ENCODE data around the gene SEMA4F.
"Not testable (repeated sequence)": the region's sequence is repeated elsewhere in the genome, so short reads cannot be mapped to it uniquely, and the experiment has no call there.

The SEMA4F gene, protein sequence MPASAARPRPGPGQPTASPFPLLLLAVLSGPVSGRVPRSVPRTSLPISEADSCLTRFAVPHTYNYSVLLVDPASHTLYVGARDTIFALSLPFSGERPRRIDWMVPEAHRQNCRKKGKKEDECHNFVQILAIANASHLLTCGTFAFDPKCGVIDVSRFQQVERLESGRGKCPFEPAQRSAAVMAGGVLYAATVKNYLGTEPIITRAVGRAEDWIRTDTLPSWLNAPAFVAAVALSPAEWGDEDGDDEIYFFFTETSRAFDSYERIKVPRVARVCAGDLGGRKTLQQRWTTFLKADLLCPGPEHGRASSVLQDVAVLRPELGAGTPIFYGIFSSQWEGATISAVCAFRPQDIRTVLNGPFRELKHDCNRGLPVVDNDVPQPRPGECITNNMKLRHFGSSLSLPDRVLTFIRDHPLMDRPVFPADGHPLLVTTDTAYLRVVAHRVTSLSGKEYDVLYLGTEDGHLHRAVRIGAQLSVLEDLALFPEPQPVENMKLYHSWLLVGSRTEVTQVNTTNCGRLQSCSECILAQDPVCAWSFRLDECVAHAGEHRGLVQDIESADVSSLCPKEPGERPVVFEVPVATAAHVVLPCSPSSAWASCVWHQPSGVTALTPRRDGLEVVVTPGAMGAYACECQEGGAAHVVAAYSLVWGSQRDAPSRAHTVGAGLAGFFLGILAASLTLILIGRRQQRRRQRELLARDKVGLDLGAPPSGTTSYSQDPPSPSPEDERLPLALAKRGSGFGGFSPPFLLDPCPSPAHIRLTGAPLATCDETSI

GRCh38 chr2:74653985-74654882, at the start of gene SEMA4F:
Gene SEMA4F, plus strand, starts transcription at chr2:74654247. Its CDS starts 130 bp downstream, at chr2:74654377.
- DNase-seq (ENCODE audit: low read depth in 3 of 3): peak; percentile 91 to 93 (median 92)

- no peak for DNase-seq (ENCODE audit: low read depth in 3 of 3)
These were observed 47.1 kb upstream of the SEMA4F start for GRCh38 chr2:74606927-74607326.

DNA sequence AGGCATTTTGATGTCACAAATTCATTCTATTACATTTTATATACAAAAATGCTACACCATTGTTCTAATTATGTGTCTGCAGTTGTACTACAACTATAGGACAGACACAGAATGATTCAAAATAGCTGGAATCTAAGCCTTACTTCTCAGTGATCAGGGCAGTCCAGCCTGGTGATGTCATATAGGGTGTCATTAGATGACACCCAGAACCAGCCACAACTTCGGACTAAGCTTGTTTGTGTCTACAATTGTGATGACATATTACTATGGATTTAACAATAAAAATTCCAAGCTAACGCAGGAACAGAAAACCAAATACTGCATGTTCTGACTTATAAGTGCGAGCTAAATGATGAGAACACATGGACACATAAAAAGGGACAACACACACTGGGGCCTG, 36.9 kb upstream of the SEMA4F start:
- DNase-seq (ENCODE audit: low read depth in 3 of 3): no peak

- DNase-seq (ENCODE audit: low read depth in 3 of 3): no peak
These were observed 35.5 kb upstream of the SEMA4F start for GRCh38 chr2:74618410-74619083.

DNA sequence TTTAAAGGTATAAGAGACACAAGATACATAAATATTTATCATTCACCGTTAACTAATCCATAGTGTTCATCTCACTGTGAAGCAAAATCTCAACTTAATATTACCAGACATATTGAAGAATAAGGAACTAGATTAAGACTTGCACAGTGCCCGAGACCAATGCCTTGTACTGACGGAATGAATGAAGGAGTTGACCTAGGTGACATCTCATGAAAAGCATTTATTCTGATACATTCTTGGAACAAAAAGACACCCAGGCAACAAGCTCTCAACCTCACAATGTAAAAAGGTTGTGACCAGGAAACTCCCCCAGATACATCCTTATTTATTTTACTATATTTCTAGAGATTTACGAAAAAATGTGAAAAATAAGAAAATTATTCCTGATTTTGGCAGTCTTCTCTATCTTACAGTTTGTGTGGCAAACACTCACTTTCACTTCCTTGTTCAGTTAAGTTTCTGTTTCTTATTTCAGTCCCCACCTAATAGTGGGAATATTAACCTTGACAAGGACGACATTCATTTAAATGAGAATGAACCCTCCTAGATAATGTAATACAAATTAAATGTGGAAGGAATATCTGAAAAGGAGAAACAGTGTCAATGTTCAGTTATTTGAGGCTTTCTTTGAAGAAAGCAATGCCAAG, 34.3 kb upstream of the SEMA4F start:
- no peak for DNase-seq (ENCODE audit: low read depth in 3 of 3)

GRCh38 chr2:74620671-74621070, 33.4 kb upstream of the SEMA4F start:
- no peak for DNase-seq (ENCODE audit: low read depth in 3 of 3)

DNA sequence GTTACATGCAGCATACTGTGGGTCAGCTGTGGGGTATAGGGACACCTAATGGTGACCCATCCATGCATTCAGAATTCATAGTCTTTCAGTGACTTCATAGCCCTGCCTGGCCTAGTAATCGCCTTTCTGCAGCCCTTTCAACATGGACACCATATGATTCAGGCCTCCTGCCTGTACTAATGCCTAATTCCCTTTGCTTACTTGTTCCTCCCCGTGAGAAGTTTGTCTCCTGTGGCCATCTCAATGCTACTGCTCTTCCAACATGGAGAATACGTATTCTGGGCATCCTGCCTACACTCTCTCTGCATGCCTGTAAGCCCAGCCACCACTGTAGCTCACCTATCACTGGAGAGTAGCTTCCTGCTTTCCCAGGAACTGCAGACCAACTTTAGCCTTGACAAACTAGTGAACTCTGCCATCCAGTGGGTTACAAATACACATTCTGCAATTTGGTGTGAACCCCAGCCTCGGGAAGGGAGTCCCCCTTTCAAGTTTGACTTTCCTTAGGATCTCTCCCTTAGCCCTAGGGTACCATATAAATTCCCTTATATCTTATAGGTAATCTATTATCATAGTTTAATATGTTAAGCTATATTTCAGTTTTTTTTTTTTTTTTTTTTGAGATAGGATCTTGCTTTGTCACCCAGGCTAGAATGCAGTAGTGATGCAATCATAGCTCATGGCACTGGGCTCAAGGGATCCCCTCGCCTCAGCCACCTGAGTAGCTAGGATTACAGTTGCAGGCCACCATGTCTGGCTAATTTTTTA, 28.2 kb upstream of the SEMA4F start:
- DNase-seq (ENCODE audit: low read depth in 3 of 3): no peak

DNA sequence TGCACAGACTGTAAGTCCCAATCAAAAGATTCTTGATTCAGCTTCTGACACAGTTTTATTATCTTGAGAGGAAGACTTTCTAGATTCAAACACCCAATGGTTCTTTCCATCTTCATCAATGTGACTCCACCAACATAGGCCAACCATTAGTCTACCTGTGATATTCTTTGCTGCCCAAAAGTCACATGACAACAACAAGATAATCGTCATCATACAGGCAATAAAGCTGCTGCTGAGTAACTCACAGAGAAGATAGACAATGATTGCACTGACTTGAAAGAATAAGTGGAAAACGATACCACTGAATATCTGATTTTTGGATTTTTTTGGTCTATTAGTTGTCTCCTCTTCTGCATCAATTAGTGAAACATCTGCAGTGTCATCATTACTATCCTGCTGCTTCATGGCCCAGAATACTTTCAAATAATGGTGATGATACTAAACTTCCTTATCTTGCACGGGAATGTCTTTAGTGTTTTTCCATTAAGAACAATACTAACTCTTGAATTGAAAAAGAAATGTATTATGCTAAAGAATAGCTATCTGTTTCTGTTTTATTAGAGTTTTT, 25.4 kb upstream of the SEMA4F start:
- DNase-seq (ENCODE audit: low read depth in 3 of 3): no peak

DNA sequence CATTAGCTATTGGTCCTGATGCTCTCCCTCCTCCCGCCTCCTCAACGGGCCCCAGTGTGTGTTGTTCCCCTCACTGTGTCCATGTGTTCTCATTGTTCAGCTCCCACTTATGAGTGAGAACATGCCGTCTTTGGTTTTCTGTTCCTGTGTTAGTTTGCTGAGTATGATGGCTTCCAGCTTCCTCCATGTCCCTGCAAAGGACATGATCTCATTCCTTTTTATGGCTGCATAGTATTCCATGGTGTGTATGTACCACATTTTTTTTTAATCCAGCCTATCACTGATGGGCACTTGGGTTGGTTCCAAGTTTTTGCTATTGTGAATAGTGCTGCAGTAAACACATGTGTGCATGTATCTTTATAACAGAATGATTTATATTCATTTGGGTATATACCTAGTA, 23.6 kb upstream of the SEMA4F start:
- DNase-seq (ENCODE audit: low read depth in 3 of 3): not testable (repeated sequence)

GRCh38 chr2:74632209-74632938, 21.7 kb upstream of the SEMA4F start:
- no peak for DNase-seq (ENCODE audit: low read depth in 3 of 3)

DNA sequence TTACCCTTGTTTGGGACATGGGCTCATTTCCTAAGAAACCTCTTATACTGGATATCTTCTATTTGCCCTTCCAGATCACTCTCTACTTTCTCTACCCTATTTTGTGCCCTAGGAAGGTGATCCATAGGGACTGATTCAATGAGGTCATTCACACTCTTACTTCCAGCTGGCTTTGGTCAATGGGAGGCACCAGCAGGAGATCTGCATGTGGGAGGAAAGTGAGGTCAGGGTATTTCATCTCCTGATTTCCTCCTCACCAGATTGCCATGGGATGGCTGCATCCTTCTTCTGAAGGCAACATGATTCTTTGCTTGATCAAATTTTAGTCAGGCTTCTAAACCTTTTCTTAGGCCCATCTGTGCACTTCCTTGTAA, 21.1 kb upstream of the SEMA4F start:
- DNase-seq (ENCODE audit: low read depth in 3 of 3): no peak

DNA sequence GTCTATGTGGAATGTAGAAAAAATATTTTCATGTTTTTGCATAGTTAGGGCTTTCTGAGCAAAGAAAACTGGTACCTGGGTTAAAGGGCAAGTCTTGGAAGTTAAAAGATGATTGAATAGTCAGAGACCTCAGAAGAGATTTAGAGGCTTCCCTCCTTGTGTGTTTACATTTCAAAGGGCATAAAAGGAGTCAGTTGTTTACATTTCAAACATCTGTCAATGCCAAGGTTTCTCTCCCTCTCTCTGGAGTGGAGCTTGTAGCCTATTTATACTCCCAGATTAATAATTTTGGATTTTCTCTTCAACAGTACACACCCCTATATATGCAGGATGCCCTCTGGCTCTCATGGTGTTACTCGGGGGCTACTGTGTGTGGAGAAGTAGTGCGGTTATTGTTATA, 14.5 kb upstream of the SEMA4F start:
- DNase-seq (ENCODE audit: low read depth in 3 of 3): no peak

DNA sequence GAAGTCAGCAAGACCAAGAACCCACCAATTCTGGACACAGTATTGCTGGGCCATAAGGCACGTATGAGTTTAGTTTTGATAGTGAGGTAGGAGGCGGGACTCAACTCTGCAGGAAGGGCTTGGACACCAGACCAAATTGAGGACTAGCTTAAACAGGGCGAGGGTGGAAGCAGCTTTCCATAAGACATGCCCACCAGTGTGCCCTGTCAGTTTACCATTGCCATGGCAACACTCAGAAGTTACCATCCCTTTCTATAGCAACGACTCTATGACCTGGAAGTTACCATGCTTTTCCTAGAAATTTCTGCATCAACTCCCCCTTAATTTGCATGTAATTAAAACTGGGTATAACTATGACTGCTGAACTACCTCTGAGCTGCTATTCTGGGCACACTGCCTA, 8.7 kb upstream of the SEMA4F start:
- DNase-seq (ENCODE audit: low read depth in 3 of 3): no peak

GRCh38 chr2:74646201-74646600, 7.8 kb upstream of the SEMA4F start:
- DNase-seq (ENCODE audit: low read depth in 3 of 3): no peak

GRCh38 chr2:74646834-74647482, 7.1 kb upstream of the SEMA4F start:
- no peak for DNase-seq (ENCODE audit: low read depth in 3 of 3)

- DNase-seq (ENCODE audit: low read depth in 3 of 3): peak in 1 of 3 donors; percentile 8
These were observed 6.0 kb upstream of the SEMA4F start, which contains the start of gene M1AP for GRCh38 chr2:74648009-74648443. Gene M1AP, minus strand, starts transcription at chr2:74648330. Its CDS starts 8,055 bp downstream, at chr2:74640275.

- no peak for DNase-seq (ENCODE audit: low read depth in 3 of 3)
These were observed 460 bp upstream of the SEMA4F start for GRCh38 chr2:74653589-74653984.

DNA sequence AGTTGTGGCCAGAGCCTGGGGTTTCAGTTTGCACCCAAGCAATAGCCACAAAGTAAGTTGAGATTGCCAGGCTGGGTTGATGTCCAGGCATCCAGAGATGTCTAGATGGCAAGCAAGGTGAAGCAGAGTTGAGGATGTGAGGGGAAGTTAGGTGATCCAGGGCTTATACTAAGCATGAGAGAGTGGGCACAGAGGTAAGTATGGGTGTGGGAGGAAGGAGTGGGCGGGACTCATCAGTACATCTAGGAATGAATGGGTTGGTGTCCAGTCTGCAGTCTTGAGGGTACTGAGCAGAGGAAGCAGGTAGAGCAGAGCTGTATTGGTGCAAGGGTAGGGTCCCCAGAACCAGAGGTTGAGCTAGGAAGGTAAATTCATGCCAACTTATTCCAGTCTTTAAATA, 1.5 kb downstream of the SEMA4F start:
- no peak for DNase-seq (ENCODE audit: low read depth in 3 of 3)

DNA sequence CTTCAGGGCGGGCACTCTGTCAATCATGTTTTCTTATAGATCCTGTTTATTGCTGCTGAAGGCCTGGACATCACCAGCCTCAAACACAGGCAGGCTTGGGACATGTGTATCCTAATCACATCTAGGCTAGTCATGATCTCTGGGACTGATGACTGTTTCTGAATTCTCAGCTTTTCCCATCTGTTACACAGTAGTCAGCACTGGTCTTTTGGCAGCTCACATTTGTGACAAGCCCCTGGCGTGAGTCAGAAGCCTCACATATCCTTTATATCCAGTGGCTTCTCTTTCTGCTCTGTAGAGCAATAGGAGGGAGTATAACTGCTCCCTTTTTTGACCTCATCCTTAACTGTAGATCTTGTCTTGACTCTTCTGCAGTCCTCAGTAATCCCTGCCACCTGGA, 4.5 kb downstream of the SEMA4F start:
- DNase-seq (ENCODE audit: low read depth in 3 of 3): no peak
